Measurements from ENCODE around the gene VCX3B. TPM values are rescaled to one million over a fixed set of nuclear protein-coding genes. Genes with fewer than 3 reads are reported as not detected.

VCX3B gene
- total and polyA plus RNA-seq, 2 donors (not counting 3 experiments of a cell fraction or from before 2014, with no cell fraction given) = not detected

DNA sequence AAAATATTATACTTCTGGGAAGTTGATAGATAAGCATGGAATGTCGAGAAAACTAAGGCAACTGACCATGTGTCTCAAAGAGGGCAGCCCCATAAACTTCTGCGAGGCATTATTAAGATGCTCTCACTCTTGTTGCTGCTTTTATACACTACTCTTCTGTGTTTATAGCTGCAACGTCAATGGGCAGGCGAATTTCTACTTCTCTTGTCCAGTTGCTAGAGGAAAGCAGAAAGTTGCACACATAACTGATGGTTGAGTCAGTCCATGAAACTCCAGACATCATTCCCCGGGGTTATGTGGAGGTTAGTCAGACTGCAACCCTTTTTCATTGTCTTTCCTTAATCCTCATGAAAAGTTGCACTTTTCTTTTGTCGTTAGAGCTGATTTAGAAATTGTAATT, 39.8 kb downstream of the VCX3B start:
- Histone ChIP-seq H3K9ac (replicated peaks; ENCODE audit: extremely low read depth, insufficient read depth, low read length) (no peak overlapping the region), H3K4me3 (replicated peaks in 1 of 3; ENCODE audit: insufficient read depth in 1 of 3, low read depth in 1 of 3, low read length in 3 of 3) (no peak overlapping the region), H3K79me2 (ENCODE audit: control insufficient read depth, insufficient read depth, low read length) (no peaks in the 10 kb centered on the region), H2AFZ (ENCODE audit: low read depth, low read length) (no peak overlapping the region), H3K9me1 (replicated peaks; ENCODE audit: control insufficient read depth, extremely low read depth, insufficient read depth, low read length) (no peaks in the 10 kb centered on the region), H3K27me3 (ENCODE audit: control insufficient read depth in 2 of 2, insufficient read depth in 2 of 2, low read length in 2 of 2) (no peaks in the 10 kb centered on the region), H3K36me3 (ENCODE audit: control insufficient read depth in 2 of 2, extremely low read depth in 1 of 2, insufficient read depth in 2 of 2, low read length in 2 of 2) (no peaks in the 10 kb centered on the region), H4K20me1 (replicated peaks; ENCODE audit: control insufficient read depth, extremely low read depth, insufficient read depth, low read length) (no peaks in the 10 kb centered on the region), H3K4me1 (ENCODE audit: control insufficient read depth, extremely low read depth, insufficient read depth, low read length) (no peaks in the 10 kb centered on the region), H3K27ac (ENCODE audit: insufficient read depth, low read depth, low read length) (no peak overlapping the region), H3K4me2 (ENCODE audit: insufficient read depth, low read length) (no peak overlapping the region), H3K9me3 (replicated peaks; ENCODE audit: control insufficient read depth, insufficient read depth, low read length) (no peaks in the 10 kb centered on the region)
- no peak for FAIRE-seq
- intact Hi-C loops (cut with micrococcal nuclease) = no loop called here
- DNase-seq (ENCODE audit: low read depth, low spot score) = no peak
- dilution Hi-C loops (cut with MboI; ENCODE audit: extremely low pct_ligation_motif_present, low sequenced_read_pairs) = no loop called here
- TF ChIP-seq POLR2AphosphoS5 (IDR thresholded peaks at IDR 0.05; ENCODE audit: insufficient read depth, low read depth, low read length) = no peak
- no peak for TF ChIP-seq GATA2 (IDR thresholded peaks at IDR 0.05; ENCODE audit: insufficient read depth, insufficient read length, low read depth, low read length)
- no peak for TF ChIP-seq POLR2A (IDR thresholded peaks at IDR 0.05; ENCODE audit: low read depth, low read length)
- TF ChIP-seq MYC (IDR thresholded peaks at IDR 0.05; ENCODE audit: low read depth, low read length) = no peak
- TF ChIP-seq FOS (IDR thresholded peaks at IDR 0.05; ENCODE audit: borderline replicate concordance, insufficient read depth, low read length) = no peak
- TF ChIP-seq, protein P1, sequence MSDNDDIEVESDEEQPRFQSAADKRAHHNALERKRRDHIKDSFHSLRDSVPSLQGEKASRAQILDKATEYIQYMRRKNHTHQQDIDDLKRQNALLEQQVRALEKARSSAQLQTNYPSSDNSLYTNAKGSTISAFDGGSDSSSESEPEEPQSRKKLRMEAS (IDR thresholded peaks at IDR 0.05; ENCODE audit: insufficient read depth, insufficient read length) = no peak
- ChIA-PET POLR2A (no interaction called here), CTCF (no interaction called here)
- BruUV-seq (replicated peaks) = no TSS peak
